Measurements from ENCODE around the gene APBA1. TPM values are rescaled to one million over a fixed set of nuclear protein-coding genes. Genes with fewer than 3 reads are reported as not detected.
A peak's percentile ranks its signal among the peaks of the same experiment; 100 is the strongest.

APBA1 gene
- total and polyA plus RNA-seq, 2 of the 8 experiments (the other 6 are each of a cell fraction or from before 2014, with no cell fraction given): 0.36 to 0.60 TPM

GRCh38 chr9:69382135-69382534, 290.0 kb downstream of the APBA1 start:
- no peak overlapping the region for H3K27ac ChIP-seq (ENCODE audit: low read depth, low read length)
- H3K23me2 ChIP-seq (ENCODE audit: low read depth, low read length): no peaks in the 10 kb centered on the region
- no peak overlapping the region for H4K8ac ChIP-seq (ENCODE audit: extremely low read depth, insufficient read depth, low read length)
- DNase-seq (ENCODE audit: low read depth in 1 of 2, low spot score in 2 of 2) (no peak), FAIRE-seq (no peak)
- H3K4me1 ChIP-seq (replicated peaks in 1 of 4; ENCODE audit: control insufficient read depth in 3 of 4, insufficient read depth in 4 of 4, low read length in 3 of 4): peaks cover 0 to 4% (median under 1%) of the 10 kb centered on the region in 4 experiments; a peak in 2 of 7 replicates
- no peaks in the 10 kb centered on the region for H3K9me3 ChIP-seq (ENCODE audit: insufficient read depth in 2 of 2, low read depth in 1 of 2, low read length in 1 of 2)
- TF ChIP-seq, protein P1, sequence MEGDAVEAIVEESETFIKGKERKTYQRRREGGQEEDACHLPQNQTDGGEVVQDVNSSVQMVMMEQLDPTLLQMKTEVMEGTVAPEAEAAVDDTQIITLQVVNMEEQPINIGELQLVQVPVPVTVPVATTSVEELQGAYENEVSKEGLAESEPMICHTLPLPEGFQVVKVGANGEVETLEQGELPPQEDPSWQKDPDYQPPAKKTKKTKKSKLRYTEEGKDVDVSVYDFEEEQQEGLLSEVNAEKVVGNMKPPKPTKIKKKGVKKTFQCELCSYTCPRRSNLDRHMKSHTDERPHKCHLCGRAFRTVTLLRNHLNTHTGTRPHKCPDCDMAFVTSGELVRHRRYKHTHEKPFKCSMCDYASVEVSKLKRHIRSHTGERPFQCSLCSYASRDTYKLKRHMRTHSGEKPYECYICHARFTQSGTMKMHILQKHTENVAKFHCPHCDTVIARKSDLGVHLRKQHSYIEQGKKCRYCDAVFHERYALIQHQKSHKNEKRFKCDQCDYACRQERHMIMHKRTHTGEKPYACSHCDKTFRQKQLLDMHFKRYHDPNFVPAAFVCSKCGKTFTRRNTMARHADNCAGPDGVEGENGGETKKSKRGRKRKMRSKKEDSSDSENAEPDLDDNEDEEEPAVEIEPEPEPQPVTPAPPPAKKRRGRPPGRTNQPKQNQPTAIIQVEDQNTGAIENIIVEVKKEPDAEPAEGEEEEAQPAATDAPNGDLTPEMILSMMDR (IDR thresholded peaks at IDR 0.05; ENCODE audit: control extremely low read depth in 1 of 3, insufficient read depth in 1 of 3, low read depth in 1 of 3, low read length in 3 of 3): peak in 1 of 3 experiments; percentile 1; a peak in 1 of 4 replicates
- TF ChIP-seq RBBP5 (IDR thresholded peaks at IDR 0.05; ENCODE audit: borderline replicate concordance, low read depth, low read length) (no peak), PHF8 (conservative IDR thresholded peaks at IDR 0.05; ENCODE audit: low read depth, low read length) (no peak)
- no peak overlapping the region for H2BK20ac ChIP-seq (ENCODE audit: low read length)
- H3K56ac ChIP-seq (replicated peaks; ENCODE audit: insufficient read length, low read depth, low read length): no peak overlapping the region
- H4K91ac ChIP-seq (replicated peaks; ENCODE audit: insufficient read length, low read length): no peak overlapping the region
- no peaks in the 10 kb centered on the region for H3K27me3 ChIP-seq (replicated peaks in 1 of 4; ENCODE audit: control insufficient read depth in 3 of 4, extremely low read depth in 1 of 4, insufficient read depth in 3 of 4, low read length in 3 of 4)
- no peak overlapping the region for H3K23ac ChIP-seq (ENCODE audit: insufficient read length)
- H3K79me2 ChIP-seq (ENCODE audit: control insufficient read depth in 1 of 2, insufficient read depth in 2 of 2, low read length in 2 of 2): no peaks in the 10 kb centered on the region
- no peak overlapping the region for H2AFZ ChIP-seq (ENCODE audit: low read length)
- ChIA-PET POLR2A (ENCODE audit: partially characterized antibody) (interaction anchor here (1.0 to 1.8 kb wide), 4 partner anchors 11 to 74 kb away, joined by 3 to 7 read pairs (median 3); no protein-coding TSS in a partner anchor), CTCF (ENCODE audit: partially characterized antibody) (no interaction called here)
- H2BK15ac ChIP-seq (ENCODE audit: low read length): no peak overlapping the region
- H2AK5ac ChIP-seq (ENCODE audit: low read depth, low read length): no peak overlapping the region
- H3K4me2 ChIP-seq (ENCODE audit: insufficient read depth in 1 of 2, low read depth in 2 of 2, low read length in 2 of 2): no peak overlapping the region
- no peak overlapping the region for H3K4me3 ChIP-seq (ENCODE audit: extremely low read depth in 1 of 4, insufficient read depth in 2 of 4, low read depth in 3 of 4, low read length in 4 of 4)
- H3K36me3 ChIP-seq (ENCODE audit: control insufficient read depth in 2 of 4, insufficient read depth in 4 of 4, low read length in 3 of 4): peaks cover 0 to 3% (median under 1%) of the 10 kb centered on the region in 4 experiments; a peak in 3 of 8 replicates
- H3K9ac ChIP-seq (replicated peaks in 1 of 4; ENCODE audit: extremely low read depth in 1 of 4, low read depth in 3 of 4, low read length in 3 of 4): no peak overlapping the region
- no peak overlapping the region for H4K5ac ChIP-seq (ENCODE audit: insufficient read length, low read depth, low read length)
- no peak overlapping the region for H3K18ac ChIP-seq (ENCODE audit: extremely low read depth, low read length)
- H3K4ac ChIP-seq (replicated peaks; ENCODE audit: insufficient read length, low read depth, low read length): no peak overlapping the region
- H4K20me1 ChIP-seq (replicated peaks in 1 of 2; ENCODE audit: control insufficient read depth in 1 of 2, insufficient read depth in 2 of 2, low read length in 2 of 2): no peaks in the 10 kb centered on the region
- H2BK120ac ChIP-seq (replicated peaks; ENCODE audit: low read depth, low read length): no peak overlapping the region
- no peaks in the 10 kb centered on the region for H3K79me1 ChIP-seq (ENCODE audit: low read depth, low read length)
- no peak overlapping the region for H2BK5ac ChIP-seq (ENCODE audit: low read depth, low read length)
- H3K14ac ChIP-seq (ENCODE audit: insufficient read length): no peak overlapping the region
- 84% methylated on average over 4 of the region's 4 CpGs; no CpG with 5 or more reads in 1 of the 2 experiments for WGBS, 2 experiments (ENCODE audit: extremely low coverage in 1 of 2, insufficient coverage in 1 of 2, insufficient read length in 1 of 2, insufficient replicate concordance in 2 of 2, low coverage in 1 of 2, low lambda C conversion rate in 2 of 2, missing lambda C conversion rate in 1 of 2)
- H2BK12ac ChIP-seq (ENCODE audit: low read depth, low read length): no peak overlapping the region

Data from H1 (cell line).